Measurements from ENCODE around the gene RBMS2.

The RBMS2 gene

DNA sequence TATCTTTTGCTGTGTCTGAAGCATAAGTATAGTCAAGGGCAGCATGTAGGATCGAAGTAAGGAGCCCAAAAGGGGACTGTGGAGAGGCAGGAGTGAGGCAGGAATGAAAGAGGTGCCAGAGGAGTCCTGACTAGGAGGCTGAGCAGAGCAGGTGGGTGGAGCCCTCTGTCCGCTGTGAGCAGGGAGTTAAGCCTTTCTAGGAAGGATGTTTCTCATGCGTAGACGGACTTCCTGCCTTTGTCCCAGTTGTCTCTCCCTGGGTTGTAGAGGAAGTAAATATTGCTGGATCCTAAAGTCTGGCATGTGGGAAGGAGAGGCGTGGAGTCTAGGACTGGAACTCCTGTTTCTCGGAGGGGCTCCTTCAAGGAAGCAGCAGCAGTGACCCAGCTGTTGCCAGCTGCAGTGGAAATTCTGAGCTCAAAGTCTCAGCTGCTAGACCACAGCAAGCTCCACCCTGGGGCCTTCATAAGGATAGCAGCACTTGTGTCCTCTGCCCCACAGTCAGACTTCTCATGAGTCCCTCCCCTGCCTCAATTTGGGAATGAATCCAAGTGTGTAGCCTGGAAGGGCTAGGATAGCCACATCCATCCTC is 44.0 kb downstream of the RBMS2 start (continued):
- TF ChIP-seq, protein P1, sequence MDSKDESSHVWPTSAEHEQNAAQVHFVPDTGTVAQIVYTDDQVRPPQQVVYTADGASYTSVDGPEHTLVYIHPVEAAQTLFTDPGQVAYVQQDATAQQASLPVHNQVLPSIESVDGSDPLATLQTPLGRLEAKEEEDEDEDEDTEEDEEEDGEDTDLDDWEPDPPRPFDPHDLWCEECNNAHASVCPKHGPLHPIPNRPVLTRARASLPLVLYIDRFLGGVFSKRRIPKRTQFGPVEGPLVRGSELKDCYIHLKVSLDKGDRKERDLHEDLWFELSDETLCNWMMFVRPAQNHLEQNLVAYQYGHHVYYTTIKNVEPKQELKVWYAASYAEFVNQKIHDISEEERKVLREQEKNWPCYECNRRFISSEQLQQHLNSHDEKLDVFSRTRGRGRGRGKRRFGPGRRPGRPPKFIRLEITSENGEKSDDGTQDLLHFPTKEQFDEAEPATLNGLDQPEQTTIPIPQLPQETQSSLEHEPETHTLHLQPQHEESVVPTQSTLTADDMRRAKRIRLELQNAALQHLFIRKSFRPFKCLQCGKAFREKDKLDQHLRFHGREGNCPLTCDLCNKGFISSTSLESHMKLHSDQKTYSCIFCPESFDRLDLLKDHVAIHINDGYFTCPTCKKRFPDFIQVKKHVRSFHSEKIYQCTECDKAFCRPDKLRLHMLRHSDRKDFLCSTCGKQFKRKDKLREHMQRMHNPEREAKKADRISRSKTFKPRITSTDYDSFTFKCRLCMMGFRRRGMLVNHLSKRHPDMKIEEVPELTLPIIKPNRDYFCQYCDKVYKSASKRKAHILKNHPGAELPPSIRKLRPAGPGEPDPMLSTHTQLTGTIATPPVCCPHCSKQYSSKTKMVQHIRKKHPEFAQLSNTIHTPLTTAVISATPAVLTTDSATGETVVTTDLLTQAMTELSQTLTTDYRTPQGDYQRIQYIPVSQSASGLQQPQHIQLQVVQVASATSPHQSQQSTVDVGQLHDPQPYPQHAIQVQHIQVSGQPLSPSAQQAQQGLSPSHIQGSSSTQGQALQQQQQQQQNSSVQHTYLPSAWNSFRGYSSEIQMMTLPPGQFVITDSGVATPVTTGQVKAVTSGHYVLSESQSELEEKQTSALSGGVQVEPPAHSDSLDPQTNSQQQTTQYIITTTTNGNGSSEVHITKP (tag by site-specific recombination; IDR thresholded peaks at IDR 0.05), result peak; percentile 24; the same call in 1 of the 2 replicates

DNA sequence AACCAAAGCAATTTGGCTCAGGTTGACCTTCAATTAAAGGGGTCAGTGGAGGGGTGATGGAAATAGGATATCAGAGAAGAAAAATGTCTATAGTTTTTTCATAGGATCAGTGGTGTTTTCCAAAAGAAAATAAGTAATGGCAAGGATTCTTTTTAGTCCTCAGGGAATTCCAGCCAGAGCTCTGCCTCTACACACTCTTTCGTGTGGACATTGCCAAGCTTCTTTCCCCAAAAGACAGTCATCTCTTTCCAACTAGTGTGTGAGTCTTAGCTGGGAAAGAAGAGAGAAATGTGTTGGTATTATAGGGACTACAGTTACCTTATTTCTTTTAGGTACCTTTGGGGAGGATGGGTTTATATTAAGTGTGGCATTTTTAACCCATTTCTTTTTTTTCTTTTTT is 46.5 kb downstream of the RBMS2 start:
- Histone ChIP-seq H3K27ac (ENCODE audit: extremely low read depth, low read depth, low read length) (no peak overlapping the region), H3K4me3 (ENCODE audit: low read depth, low read length) (no peak overlapping the region), H3K9me3 (ENCODE audit: control insufficient read depth, insufficient read depth, low read depth, low read length) (no peaks in the 10 kb centered on the region), H3K36me3 (ENCODE audit: control insufficient read depth in 2 of 2, insufficient read depth in 1 of 2, low read length in 2 of 2) (peaks cover 0 to 15% of the 10 kb centered on the region in 2 experiments; a peak in 2 of 3 replicates), H3K4me1 (ENCODE audit: control insufficient read depth, insufficient read depth, low read length) (no peaks in the 10 kb centered on the region; the same call in 1 of the 2 replicates)
- ChIA-PET CTCF (interaction anchor here (0.6 to 4.3 kb wide), 4 partner anchors 9 to 69 kb away, joined by 4 to 35 read pairs (median 5); no protein-coding TSS in a partner anchor), POLR2A (interaction anchor here (0.6 to 0.7 kb wide), 3 partner anchors 8 to 68 kb away, joined by 4 to 6 read pairs (median 5); no protein-coding TSS in a partner anchor)
- TF ChIP-seq ZNF785 (tag by site-specific recombination; IDR thresholded peaks at IDR 0.05), result no peak
- no peak for TF ChIP-seq ZNF747 (tag by site-specific recombination; IDR thresholded peaks at IDR 0.05)
- TF ChIP-seq, protein P2, sequence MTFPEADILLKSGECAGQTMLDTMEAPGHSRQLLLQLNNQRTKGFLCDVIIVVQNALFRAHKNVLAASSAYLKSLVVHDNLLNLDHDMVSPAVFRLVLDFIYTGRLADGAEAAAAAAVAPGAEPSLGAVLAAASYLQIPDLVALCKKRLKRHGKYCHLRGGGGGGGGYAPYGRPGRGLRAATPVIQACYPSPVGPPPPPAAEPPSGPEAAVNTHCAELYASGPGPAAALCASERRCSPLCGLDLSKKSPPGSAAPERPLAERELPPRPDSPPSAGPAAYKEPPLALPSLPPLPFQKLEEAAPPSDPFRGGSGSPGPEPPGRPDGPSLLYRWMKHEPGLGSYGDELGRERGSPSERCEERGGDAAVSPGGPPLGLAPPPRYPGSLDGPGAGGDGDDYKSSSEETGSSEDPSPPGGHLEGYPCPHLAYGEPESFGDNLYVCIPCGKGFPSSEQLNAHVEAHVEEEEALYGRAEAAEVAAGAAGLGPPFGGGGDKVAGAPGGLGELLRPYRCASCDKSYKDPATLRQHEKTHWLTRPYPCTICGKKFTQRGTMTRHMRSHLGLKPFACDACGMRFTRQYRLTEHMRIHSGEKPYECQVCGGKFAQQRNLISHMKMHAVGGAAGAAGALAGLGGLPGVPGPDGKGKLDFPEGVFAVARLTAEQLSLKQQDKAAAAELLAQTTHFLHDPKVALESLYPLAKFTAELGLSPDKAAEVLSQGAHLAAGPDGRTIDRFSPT (tag by site-specific recombination; IDR thresholded peaks at IDR 0.05), result no peak
- no peak for TF ChIP-seq ZFP3 (tag by site-specific recombination; IDR thresholded peaks at IDR 0.05; ENCODE audit: low read depth)
- no peak for TF ChIP-seq ZNF654 (tag by site-specific recombination; IDR thresholded peaks at IDR 0.05; ENCODE audit: low read depth)
- TF ChIP-seq, protein P3, sequence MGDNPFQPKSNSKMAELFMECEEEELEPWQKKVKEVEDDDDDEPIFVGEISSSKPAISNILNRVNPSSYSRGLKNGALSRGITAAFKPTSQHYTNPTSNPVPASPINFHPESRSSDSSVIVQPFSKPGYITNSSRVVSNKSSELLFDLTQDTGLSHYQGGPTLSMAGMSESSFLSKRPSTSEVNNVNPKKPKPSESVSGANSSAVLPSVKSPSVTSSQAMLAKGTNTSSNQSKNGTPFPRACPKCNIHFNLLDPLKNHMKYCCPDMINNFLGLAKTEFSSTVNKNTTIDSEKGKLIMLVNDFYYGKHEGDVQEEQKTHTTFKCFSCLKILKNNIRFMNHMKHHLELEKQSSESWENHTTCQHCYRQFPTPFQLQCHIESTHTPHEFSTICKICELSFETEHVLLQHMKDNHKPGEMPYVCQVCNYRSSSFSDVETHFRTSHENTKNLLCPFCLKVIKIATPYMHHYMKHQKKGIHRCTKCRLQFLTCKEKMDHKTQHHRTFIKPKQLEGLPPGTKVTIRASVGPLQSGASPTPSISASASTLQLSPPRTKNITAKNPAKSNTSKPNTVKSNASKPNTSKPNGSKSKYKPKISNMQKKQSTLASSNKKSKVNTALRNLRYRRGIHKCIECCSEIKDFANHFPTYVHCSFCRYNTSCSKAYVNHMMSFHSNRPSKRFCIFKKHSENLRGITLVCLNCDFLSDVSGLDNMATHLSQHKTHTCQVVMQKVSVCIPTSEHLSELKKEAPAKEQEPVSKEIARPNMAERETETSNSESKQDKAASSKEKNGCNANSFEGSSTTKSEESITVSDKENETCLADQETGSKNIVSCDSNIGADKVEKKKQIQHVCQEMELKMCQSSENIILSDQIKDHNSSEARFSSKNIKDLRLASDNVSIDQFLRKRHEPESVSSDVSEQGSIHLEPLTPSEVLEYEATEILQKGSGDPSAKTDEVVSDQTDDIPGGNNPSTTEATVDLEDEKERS (tag by site-specific recombination; IDR thresholded peaks at IDR 0.05), result no peak

DNA sequence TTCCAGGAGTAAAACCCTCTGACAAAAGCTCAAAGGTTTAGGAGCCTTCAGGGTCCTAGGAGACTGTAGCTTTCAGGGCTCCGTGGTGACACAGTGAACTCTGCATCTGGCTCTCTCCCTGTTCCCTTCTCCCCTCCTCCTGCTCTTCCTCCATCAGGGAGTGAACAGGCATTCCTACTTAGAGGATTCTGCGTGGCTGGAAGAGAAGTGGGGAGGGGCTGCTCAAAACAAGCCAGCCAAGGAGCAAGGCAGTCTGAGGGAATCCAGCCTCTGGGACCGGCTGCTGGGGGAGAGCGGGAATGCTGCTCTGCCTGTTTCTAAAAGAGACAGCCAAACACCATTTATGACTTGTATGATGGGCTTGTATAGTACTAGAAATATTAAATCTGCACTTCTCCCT is 49.5 kb downstream of the RBMS2 start:
- no peaks in the 10 kb centered on the region for H3K4me1 ChIP-seq (ENCODE audit: control insufficient read depth, insufficient read depth, low read length)
- TF ChIP-seq GFI1B (tag by site-specific recombination; IDR thresholded peaks at IDR 0.05), result no peak
- TF ChIP-seq, protein P4, sequence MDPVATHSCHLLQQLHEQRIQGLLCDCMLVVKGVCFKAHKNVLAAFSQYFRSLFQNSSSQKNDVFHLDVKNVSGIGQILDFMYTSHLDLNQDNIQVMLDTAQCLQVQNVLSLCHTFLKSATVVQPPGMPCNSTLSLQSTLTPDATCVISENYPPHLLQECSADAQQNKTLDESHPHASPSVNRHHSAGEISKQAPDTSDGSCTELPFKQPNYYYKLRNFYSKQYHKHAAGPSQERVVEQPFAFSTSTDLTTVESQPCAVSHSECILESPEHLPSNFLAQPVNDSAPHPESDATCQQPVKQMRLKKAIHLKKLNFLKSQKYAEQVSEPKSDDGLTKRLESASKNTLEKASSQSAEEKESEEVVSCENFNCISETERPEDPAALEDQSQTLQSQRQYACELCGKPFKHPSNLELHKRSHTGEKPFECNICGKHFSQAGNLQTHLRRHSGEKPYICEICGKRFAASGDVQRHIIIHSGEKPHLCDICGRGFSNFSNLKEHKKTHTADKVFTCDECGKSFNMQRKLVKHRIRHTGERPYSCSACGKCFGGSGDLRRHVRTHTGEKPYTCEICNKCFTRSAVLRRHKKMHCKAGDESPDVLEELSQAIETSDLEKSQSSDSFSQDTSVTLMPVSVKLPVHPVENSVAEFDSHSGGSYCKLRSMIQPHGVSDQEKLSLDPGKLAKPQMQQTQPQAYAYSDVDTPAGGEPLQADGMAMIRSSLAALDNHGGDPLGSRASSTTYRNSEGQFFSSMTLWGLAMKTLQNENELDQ (tag by site-specific recombination; IDR thresholded peaks at IDR 0.05; ENCODE audit: low read depth), result no peak
- no peak for TF ChIP-seq ZBTB1 (tag by site-specific recombination; IDR thresholded peaks at IDR 0.05)
- no peak for TF ChIP-seq ZNF202 (tag by site-specific recombination; IDR thresholded peaks at IDR 0.05; ENCODE audit: borderline replicate concordance)
- TF ChIP-seq KLF9 (tag by site-specific recombination; IDR thresholded peaks at IDR 0.05; ENCODE audit: low read depth), result no peak
- TF ChIP-seq ZNF549 (tag by site-specific recombination; IDR thresholded peaks at IDR 0.05), result no peak
- no peak for TF ChIP-seq FEZF1 (tag by site-specific recombination; IDR thresholded peaks at IDR 0.05)
- no peak for TF ChIP-seq ZNF19 (tag by site-specific recombination; IDR thresholded peaks at IDR 0.05; ENCODE audit: low read depth)
- no peak for TF ChIP-seq ZNF654 (tag by site-specific recombination; IDR thresholded peaks at IDR 0.05; ENCODE audit: low read depth)
- no peak for TF ChIP-seq ZNF302 (tag by site-specific recombination; IDR thresholded peaks at IDR 0.05; ENCODE audit: low read depth)
- no peaks in the 10 kb centered on the region for H3K9me3 ChIP-seq (ENCODE audit: control insufficient read depth, insufficient read depth, low read depth, low read length)
- ChIA-PET CTCF (interaction anchor here (1.1 to 4.3 kb wide), 2 partner anchors 18 to 57 kb away, joined by 3 to 35 read pairs; no protein-coding TSS in a partner anchor), POLR2A (no interaction called here)
- no peak overlapping the region for H3K27ac ChIP-seq (ENCODE audit: extremely low read depth, low read depth, low read length)
- H3K36me3 ChIP-seq (ENCODE audit: control insufficient read depth in 2 of 2, insufficient read depth in 1 of 2, low read length in 2 of 2), result peaks cover 0 to 20% of the 10 kb centered on the region in 2 experiments; a peak in 2 of 3 replicates
- H3K4me3 ChIP-seq (ENCODE audit: low read depth, low read length), result no peak overlapping the region

Data from HEK293 (cell line).